Measurements from ENCODE around the gene RPS28. TPM values are rescaled to one million over a fixed set of nuclear protein-coding genes. Genes with fewer than 3 reads are reported as not detected.

The RPS28 gene
- total RNA-seq, 2 experiments from 2014 or later: 1,636 to 2,253 TPM

DNA sequence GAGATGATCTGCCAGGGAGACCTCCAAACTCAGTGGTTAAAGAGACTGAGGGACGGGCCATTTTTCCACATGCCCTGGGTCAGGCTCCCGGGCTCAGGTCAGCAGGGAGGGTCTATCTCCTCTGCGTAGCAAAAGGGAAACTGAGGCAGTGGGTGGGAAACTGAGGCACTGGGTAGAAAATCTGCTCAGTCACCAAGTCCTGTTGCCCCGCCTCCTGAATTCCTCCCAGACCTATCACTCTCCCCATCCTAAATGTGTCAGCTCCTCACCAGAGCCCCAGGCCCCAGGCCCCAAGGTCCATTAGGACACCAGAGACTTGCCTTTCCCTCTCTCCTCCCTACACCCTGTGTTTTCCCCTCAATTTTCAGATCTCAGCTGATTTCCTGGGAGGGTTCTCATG, 15.5 kb upstream of the RPS28 start:
- no peak for DNase-seq (ENCODE audit: low spot score)
- H3K27ac ChIP-seq (ENCODE audit: low read depth, low read length, poor library complexity, severe bottlenecking): no peak overlapping the region
- peaks cover 55% of the 10 kb centered on the region for H3K36me3 ChIP-seq (ENCODE audit: insufficient read depth, low read length)
- H3K9me3 ChIP-seq (ENCODE audit: low read length): no peaks in the 10 kb centered on the region
- H3K9me2 ChIP-seq (ENCODE audit: insufficient read depth, low read length): no peaks in the 10 kb centered on the region
- ChIA-PET CTCF (ENCODE audit: unreplicated experiment) (no interaction called here), POLR2A (no interaction called here)
- intact Hi-C loops (cut with micrococcal nuclease; ENCODE audit: unreplicated experiment): no loop called here
- no TSS peak for BruUV-seq (replicated peaks)
- no peak overlapping the region for H3K4me3 ChIP-seq (ENCODE audit: low read depth, low read length, poor library complexity, severe bottlenecking)
- no peak for TF ChIP-seq EZH2phosphoT487 (IDR thresholded peaks at IDR 0.05; ENCODE audit: borderline replicate concordance, low read depth, low read length)
- TF ChIP-seq, protein P1, sequence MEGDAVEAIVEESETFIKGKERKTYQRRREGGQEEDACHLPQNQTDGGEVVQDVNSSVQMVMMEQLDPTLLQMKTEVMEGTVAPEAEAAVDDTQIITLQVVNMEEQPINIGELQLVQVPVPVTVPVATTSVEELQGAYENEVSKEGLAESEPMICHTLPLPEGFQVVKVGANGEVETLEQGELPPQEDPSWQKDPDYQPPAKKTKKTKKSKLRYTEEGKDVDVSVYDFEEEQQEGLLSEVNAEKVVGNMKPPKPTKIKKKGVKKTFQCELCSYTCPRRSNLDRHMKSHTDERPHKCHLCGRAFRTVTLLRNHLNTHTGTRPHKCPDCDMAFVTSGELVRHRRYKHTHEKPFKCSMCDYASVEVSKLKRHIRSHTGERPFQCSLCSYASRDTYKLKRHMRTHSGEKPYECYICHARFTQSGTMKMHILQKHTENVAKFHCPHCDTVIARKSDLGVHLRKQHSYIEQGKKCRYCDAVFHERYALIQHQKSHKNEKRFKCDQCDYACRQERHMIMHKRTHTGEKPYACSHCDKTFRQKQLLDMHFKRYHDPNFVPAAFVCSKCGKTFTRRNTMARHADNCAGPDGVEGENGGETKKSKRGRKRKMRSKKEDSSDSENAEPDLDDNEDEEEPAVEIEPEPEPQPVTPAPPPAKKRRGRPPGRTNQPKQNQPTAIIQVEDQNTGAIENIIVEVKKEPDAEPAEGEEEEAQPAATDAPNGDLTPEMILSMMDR (conservative IDR thresholded peaks at IDR 0.05; ENCODE audit: low read length): no peak
- H4K20me1 ChIP-seq (ENCODE audit: insufficient read depth, low read length): no peaks in the 10 kb centered on the region
- H3K4me2 ChIP-seq (ENCODE audit: low read length): peak overlapping the region; percentile 88; the same call in 1 of the 2 replicates
- H3K79me2 ChIP-seq (ENCODE audit: insufficient read depth, low read depth, low read length): peaks cover 22% of the 10 kb centered on the region; the same call in 1 of the 2 replicates
- no peak overlapping the region for H2AFZ ChIP-seq (ENCODE audit: low read length)
- peaks cover 19% of the 10 kb centered on the region for H3K4me1 ChIP-seq (ENCODE audit: insufficient read depth, low read length, poor library complexity, severe bottlenecking)

DNA sequence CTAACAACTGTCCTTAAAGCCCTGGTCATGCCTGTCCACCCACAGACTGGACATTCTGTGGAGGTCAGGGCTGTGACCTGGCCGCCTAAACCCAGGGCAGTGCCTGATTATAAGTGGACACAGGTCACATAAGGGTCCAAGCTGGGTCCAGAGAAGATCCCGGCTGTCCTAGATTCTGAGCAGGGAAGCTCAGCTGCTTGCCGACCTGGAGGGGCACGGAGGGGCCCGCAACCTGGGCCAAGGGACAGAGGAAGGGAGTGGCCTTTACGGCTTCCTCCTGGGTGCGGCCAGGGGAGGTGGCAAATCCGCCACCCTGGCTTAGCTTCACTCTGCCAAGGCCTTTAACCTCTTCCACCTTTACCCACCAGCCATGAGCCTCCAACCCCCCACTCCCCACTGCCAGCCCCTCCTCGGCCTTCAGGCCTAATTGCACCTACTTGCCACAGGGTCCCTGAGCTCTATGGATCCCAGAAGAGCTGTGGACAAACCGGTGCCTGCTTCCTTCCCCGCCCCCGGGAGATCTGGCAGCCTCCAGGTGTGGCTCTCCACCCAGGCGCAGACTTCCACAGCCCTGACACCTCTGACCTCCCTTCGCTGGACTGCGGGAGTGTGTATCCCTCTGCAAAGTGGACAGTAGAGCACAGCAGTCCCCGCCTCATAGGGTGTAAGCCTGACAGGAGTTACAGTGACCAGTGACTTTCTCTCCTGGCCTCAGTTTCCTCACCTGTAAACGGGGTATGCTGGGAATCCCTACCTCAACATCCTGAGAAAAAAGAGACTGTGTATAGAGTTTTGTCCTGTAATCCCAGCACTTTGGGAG, 14.9 kb upstream of the RPS28 start:
- Histone ChIP-seq H4K20me1 (ENCODE audit: insufficient read depth, low read length) (no peaks in the 10 kb centered on the region), H3K9me3 (ENCODE audit: low read length) (no peaks in the 10 kb centered on the region), H3K4me2 (ENCODE audit: low read length) (peak overlapping the region; percentile 88), H3K36me3 (ENCODE audit: insufficient read depth, low read length) (peaks cover 61% of the 10 kb centered on the region), H3K4me1 (ENCODE audit: insufficient read depth, low read length, poor library complexity, severe bottlenecking) (peaks cover 19% of the 10 kb centered on the region), H3K79me2 (ENCODE audit: insufficient read depth, low read depth, low read length) (peaks cover 22% of the 10 kb centered on the region; the same call in 1 of the 2 replicates), H2AFZ (ENCODE audit: low read length) (no peak overlapping the region), H3K9me2 (ENCODE audit: insufficient read depth, low read length) (no peaks in the 10 kb centered on the region), H3K27ac (ENCODE audit: low read depth, low read length, poor library complexity, severe bottlenecking) (no peak overlapping the region), H3K4me3 (ENCODE audit: low read depth, low read length, poor library complexity, severe bottlenecking) (peak overlapping the region; percentile 77)
- intact Hi-C loops (cut with micrococcal nuclease; ENCODE audit: unreplicated experiment): no loop called here
- DNase-seq (ENCODE audit: low spot score): no peak
- ChIA-PET CTCF (ENCODE audit: unreplicated experiment) (interaction anchor here (0.5 kb wide), 1 partner anchor 362 kb away, joined by 3 read pairs; no protein-coding TSS in a partner anchor), POLR2A (interaction anchor here (0.7 kb wide), 1 partner anchor 14 kb away, joined by 3 read pairs; no protein-coding TSS in a partner anchor)
- TF ChIP-seq EZH2phosphoT487 (IDR thresholded peaks at IDR 0.05; ENCODE audit: borderline replicate concordance, low read depth, low read length): no peak
- TF ChIP-seq, protein P1 (conservative IDR thresholded peaks at IDR 0.05; ENCODE audit: low read length): no peak
- BruUV-seq (replicated peaks): TSS peak; percentile 42
